A673 (cell line): ENCODE results near the gene DCLRE1C. TPM values are rescaled to one million over a fixed set of nuclear protein-coding genes. Genes with fewer than 3 reads are reported as not detected.
"Not testable (repeated sequence)": the region's sequence is repeated elsewhere in the genome, so short reads cannot be mapped to it uniquely, and the experiment has no call there.

Experiments used
- BruUV-seq: library from RNA; stranded (reverse); fragments of 400-500 nt; replicated peaks from 2 replicates; lab custom pipeline; 2021; lab: Mats Ljungman, UMichigan
- CTCF ChIA-PET: fragments of 300-600 bp; sonication (Branson Sonifier 250); formaldehyde crosslinking; loops from one replicate; lab custom pipeline; 2022; ENCODE audit warnings: antibody characterized with exemption; lab: Charles Lee
- POLR2A ChIA-PET: fragments of 300-600 bp; sonication (Branson Sonifier 250); formaldehyde crosslinking; loops from one replicate; lab custom pipeline; 2022; ENCODE audit warnings: antibody characterized with exemption; ENCODE audit not compliant: low non-redundant PET; lab: Charles Lee
- DNase-seq: peaks from one replicate; pipeline ENCODE4 v3.0.0-alpha.2; 2015; ENCODE audit warnings: low spot score
- H3K27ac ChIP-seq: fragments of 200-600 bp; sonication (generic); 2 replicates; pipeline ENCODE4 v1.5.1; 2016; ENCODE audit warnings: mixed run types, low read depth, mild to moderate bottlenecking, mixed read lengths, antibody characterized with exemption, low read length; ENCODE audit not compliant: poor library complexity, severe bottlenecking
- H3K27me3 ChIP-seq: fragments of 200-600 bp; sonication (generic); replicated peaks from 2 replicates; pipeline ENCODE4 v1.6.1; 2017; ENCODE audit warnings: mixed run types, low read depth, mild to moderate bottlenecking, mixed read lengths, antibody characterized with exemption, low read length; ENCODE audit not compliant: insufficient read depth, poor library complexity
- H3K36me3 ChIP-seq: fragments of 200-600 bp; sonication (generic); 2 replicates; pipeline ENCODE4 v1.6.1; 2016; ENCODE audit warnings: mixed run types, mild to moderate bottlenecking, mixed read lengths, antibody characterized with exemption, low read length; ENCODE audit not compliant: insufficient read depth, poor library complexity, severe bottlenecking
- H3K4me1 ChIP-seq: fragments of 200-600 bp; sonication (generic); 2 replicates; pipeline ENCODE4 v1.6.1; 2017; ENCODE audit warnings: mixed run types, mild to moderate bottlenecking, mixed read lengths, antibody characterized with exemption, low read length; ENCODE audit not compliant: insufficient read depth, poor library complexity, severe bottlenecking
- H3K4me3 ChIP-seq: fragments of 200-600 bp; sonication (generic); 2 replicates; pipeline ENCODE4 v1.5.1; 2016; ENCODE audit warnings: low read depth, mixed run types, mild to moderate bottlenecking, mixed read lengths, low read length; ENCODE audit not compliant: poor library complexity, severe bottlenecking
- H3K9me3 ChIP-seq: fragments of 200-600 bp; sonication (generic); 2 replicates; pipeline ENCODE4 v1.6.1; 2016; ENCODE audit warnings: mixed run types, low read depth, mild to moderate bottlenecking, mixed read lengths, antibody characterized with exemption, low read length; ENCODE audit not compliant: poor library complexity, severe bottlenecking
- CTCF ChIP-seq: fragments of 300-800, 200-600 bp; sonication (generic); conservative IDR thresholded peaks from 2 replicates; pipeline ENCODE4 v1.5.1; 2017; ENCODE audit warnings: low read depth, mild to moderate bottlenecking, antibody characterized with exemption, low read length, moderate library complexity, mixed read lengths
- EZH2 ChIP-seq: fragments of 200-600 bp; sonication (generic); IDR thresholded peaks from 2 replicates; pipeline ENCODE4 v1.6.1; 2017; ENCODE audit warnings: borderline replicate concordance, low read depth, mild to moderate bottlenecking, mixed read lengths, antibody characterized with exemption, low read length; ENCODE audit not compliant: poor library complexity, severe bottlenecking
- intact Hi-C: fragments of 100-400 bp; cut with micrococcal nuclease; formaldehyde crosslinking; loops from one replicate; pipeline ENCODE4 v1.10.0; 2022; ENCODE audit not compliant: unreplicated experiment
- total RNA-seq: library from RNA; stranded (reverse); gene quantifications from 2 replicates; pipeline ENCODE4 v1.2.3, GENCODE V29; 2021

DCLRE1C gene
- total RNA-seq, 1 experiment from 2014 or later, result 13.1 TPM

- H3K27me3 ChIP-seq, BruUV-seq, H3K27ac ChIP-seq, H3K4me3 ChIP-seq, CTCF ChIA-PET, H3K9me3 ChIP-seq, POLR2A ChIA-PET, DNase-seq, H3K4me1 ChIP-seq, intact Hi-C loops: not testable (repeated sequence)
- H3K36me3 ChIP-seq, result peaks cover 15% of the 10 kb centered on the region
Observed at GRCh38 chr10:14942147-14942949, 11.5 kb downstream of the DCLRE1C start.

GRCh38 chr10:14938971-14939370 is 14.9 kb downstream of the DCLRE1C start:
- H3K4me1 ChIP-seq, POLR2A ChIA-PET, H3K36me3 ChIP-seq, CTCF ChIA-PET, H3K27me3 ChIP-seq, H3K4me3 ChIP-seq, H3K9me3 ChIP-seq, H3K27ac ChIP-seq, intact Hi-C loops, BruUV-seq, DNase-seq: not testable (repeated sequence)

- CTCF ChIA-PET, result interaction anchor here (0.6 kb wide), 1 partner anchor 30 kb away, joined by 3 read pairs; no protein-coding TSS in a partner anchor
Observed at GRCh38 chr10:14936584-14936983, 17.3 kb downstream of the DCLRE1C start.

GRCh38 chr10:14930610-14931009 is 23.3 kb downstream of the DCLRE1C start:
- Histone ChIP-seq H3K4me1 (no peaks in the 10 kb centered on the region), H3K27me3 (no peaks in the 10 kb centered on the region), H3K27ac (no peak overlapping the region), H3K36me3 (peaks cover 35% of the 10 kb centered on the region), H3K9me3 (no peaks in the 10 kb centered on the region), H3K4me3 (no peak overlapping the region)
- intact Hi-C loops, result no loop called here
- CTCF ChIA-PET, result no interaction called here
- no peak for DNase-seq
- TF ChIP-seq CTCF, result no peak
- TF ChIP-seq EZH2, result no peak
- POLR2A ChIA-PET, result no interaction called here
- no TSS peak for BruUV-seq

More at GRCh38 chr10:14936584-14936983, 17.3 kb downstream of the DCLRE1C start:
- Histone ChIP-seq H3K4me1 (no peaks in the 10 kb centered on the region), H3K36me3 (peaks cover 21% of the 10 kb centered on the region), H3K27ac (no peak overlapping the region), H3K9me3 (no peaks in the 10 kb centered on the region), H3K27me3 (no peaks in the 10 kb centered on the region), H3K4me3 (no peak overlapping the region)
- BruUV-seq, result no TSS peak
- TF ChIP-seq CTCF (no peak), EZH2 (no peak)
- DNase-seq, result no peak
- POLR2A ChIA-PET, result no interaction called here
- intact Hi-C loops, result no loop called here
